MM.1S (cell line): Measurements from ENCODE around the gene SLC25A41.

Experiments used
- DNase-seq: peaks from one replicate; pipeline ENCODE4 v3.0.0-alpha.2; 2015
- H2AFZ ChIP-seq: fragments of 300-600 bp; sonication (generic); 2 replicates; pipeline ENCODE4 v1.6.0; 2016; ENCODE audit warnings: antibody characterized with exemption, low read length
- H3F3A ChIP-seq: fragments of 300-600 bp; sonication (generic); 2 replicates; pipeline ENCODE4 v1.6.1; 2016; ENCODE audit warnings: mild to moderate bottlenecking, antibody characterized with exemption, low read length, moderate library complexity, mixed read lengths; ENCODE audit not compliant: insufficient read depth
- H3K27ac ChIP-seq: fragments of 300-600 bp; sonication (generic); 2 replicates; pipeline ENCODE4 v1.5.1; 2016; ENCODE audit warnings: mild to moderate bottlenecking, low read length
- H3K27me3 ChIP-seq: fragments of 300-600 bp; sonication (generic); replicated peaks from 2 replicates; pipeline ENCODE4 v1.6.0; 2016; ENCODE audit warnings: low read length; ENCODE audit not compliant: insufficient read depth
- H3K36me3 ChIP-seq: fragments of 300-600 bp; sonication (generic); replicated peaks from 2 replicates; pipeline ENCODE4 v1.6.1; 2016; ENCODE audit warnings: mild to moderate bottlenecking, low read length, mixed read lengths; ENCODE audit not compliant: insufficient read depth
- H3K4me1 ChIP-seq: fragments of 300-600 bp; sonication (generic); 2 replicates; pipeline ENCODE4 v1.6.1; 2016; ENCODE audit warnings: low read length, mixed read lengths
- H3K4me2 ChIP-seq: fragments of 300-600 bp; sonication (generic); 2 replicates; pipeline ENCODE4 v1.6.0; 2016; ENCODE audit warnings: low read depth, low read length
- H3K4me3 ChIP-seq: fragments of 300-600 bp; sonication (generic); 2 replicates; pipeline ENCODE4 v1.5.1; 2016; ENCODE audit warnings: low read length, mixed read lengths
- H3K79me2 ChIP-seq: fragments of 300-600 bp; sonication (generic); 2 replicates; pipeline ENCODE4 v1.6.1; 2016; ENCODE audit warnings: mixed run types, low read length, mixed read lengths
- H3K9ac ChIP-seq: fragments of 300-600 bp; sonication (generic); 2 replicates; pipeline ENCODE4 v1.6.1; 2016; ENCODE audit warnings: low read length, mixed read lengths
- H3K9me2 ChIP-seq: fragments of 300-600 bp; sonication (generic); replicated peaks from 2 replicates; pipeline ENCODE4 v1.6.1; 2016; ENCODE audit warnings: mild to moderate bottlenecking, low read length, mixed read lengths; ENCODE audit not compliant: insufficient read depth
- H3K9me3 ChIP-seq: fragments of 300-600 bp; sonication (generic); replicated peaks from 2 replicates; pipeline ENCODE4 v1.6.1; 2016; ENCODE audit warnings: mild to moderate bottlenecking, low read length, mixed read lengths; ENCODE audit not compliant: insufficient read depth
- H4K20me1 ChIP-seq: fragments of 300-600 bp; sonication (generic); 2 replicates; pipeline ENCODE4 v1.6.1; 2016; ENCODE audit warnings: mild to moderate bottlenecking, low read length, moderate library complexity, mixed read lengths; ENCODE audit not compliant: insufficient read depth
- CTCF ChIP-seq: fragments of 300-600 bp; sonication (generic); IDR thresholded peaks from 2 replicates; pipeline ENCODE4 v1.5.1; 2016; ENCODE audit warnings: antibody characterized with exemption, low read length, mixed read lengths
- EZH2 ChIP-seq: fragments of 300-600 bp; sonication (generic); optimal IDR thresholded peaks from 2 replicates; pipeline ENCODE3; 2017; ENCODE audit warnings: low read depth, mild to moderate bottlenecking, antibody characterized with exemption, low read length, mixed read lengths
- EZH2phosphoT487 ChIP-seq: fragments of 300-600 bp; sonication (generic); IDR thresholded peaks from 2 replicates; pipeline ENCODE4 v1.6.1; 2018; ENCODE audit warnings: antibody characterized with exemption, low read length

SLC25A41 gene

GRCh38 chr19:6393074-6393982 lies 40.2 kb downstream of the SLC25A41 start, which contains the start of gene GTF2F1:
Gene GTF2F1, minus strand, starts transcription at chr19:6393164. Its CDS starts 169 bp downstream, at chr19:6392995.
- no peaks in the 10 kb centered on the region for H4K20me1 ChIP-seq
- TF ChIP-seq EZH2phosphoT487 (no peak), EZH2 (no peak), CTCF (no peak; the same call in 1 of the 2 replicates)
- H3K9ac ChIP-seq = peak within 1 kb of the TSS; percentile 88

GRCh38 chr19:6392221-6393073 lies 41.1 kb downstream of the SLC25A41 start:
- H2AFZ ChIP-seq = peak overlapping the region; percentile 98
- TF ChIP-seq CTCF = no peak
- no peak for TF ChIP-seq EZH2phosphoT487
- TF ChIP-seq EZH2 = no peak

More at GRCh38 chr19:6393074-6393982, 40.2 kb downstream of the SLC25A41 start, which contains the start of gene GTF2F1:
- Histone ChIP-seq H3K9me3 (no peaks in the 10 kb centered on the region), H2AFZ (peak within 1 kb of the TSS; percentile 98), H3K27me3 (no peaks in the 10 kb centered on the region), H3K36me3 (0 out of 2 replicates have a peak, but pooled peaks cover 7% of the 10 kb centered on the region), H3K79me2 (peaks cover 25% of the 10 kb centered on the region), H3K27ac (peak within 1 kb of the TSS; percentile 88), H3K9me2 (no peaks in the 10 kb centered on the region), H3K4me2 (peak within 1 kb of the TSS; percentile 78), H3K4me1 (peaks cover 9% of the 10 kb centered on the region), H3K4me3 (peak within 1 kb of the TSS; percentile 84), H3F3A (no peaks in the 10 kb centered on the region)
- peak; percentile 96 for DNase-seq

GRCh38 chr19:6387372-6387771 lies 46.2 kb downstream of the SLC25A41 start:
- H3K79me2 ChIP-seq = peaks cover 19% of the 10 kb centered on the region
- no peaks in the 10 kb centered on the region for H3F3A ChIP-seq
- H3K9me2 ChIP-seq = no peaks in the 10 kb centered on the region
- H2AFZ ChIP-seq = no peak overlapping the region
- H3K36me3 ChIP-seq = 0 out of 2 replicates have a peak, but pooled peaks cover 7% of the 10 kb centered on the region
- H3K27ac ChIP-seq = no peak overlapping the region
- no peak for TF ChIP-seq EZH2
- no peak for TF ChIP-seq CTCF
- no peak for TF ChIP-seq EZH2phosphoT487
- no peak overlapping the region for H3K4me3 ChIP-seq
- H3K9me3 ChIP-seq = no peaks in the 10 kb centered on the region
- no peak overlapping the region for H3K9ac ChIP-seq
- no peak overlapping the region for H3K4me2 ChIP-seq
- no peaks in the 10 kb centered on the region for H4K20me1 ChIP-seq
- no peak for DNase-seq
- peaks cover 8% of the 10 kb centered on the region for H3K4me1 ChIP-seq
- no peaks in the 10 kb centered on the region for H3K27me3 ChIP-seq

More at GRCh38 chr19:6392221-6393073, 41.1 kb downstream of the SLC25A41 start:
- Histone ChIP-seq H3F3A (no peaks in the 10 kb centered on the region), H3K4me3 (peak overlapping the region; percentile 84), H3K79me2 (peaks cover 25% of the 10 kb centered on the region), H3K4me1 (peaks cover 9% of the 10 kb centered on the region), H3K4me2 (peak overlapping the region; percentile 78), H3K27me3 (no peaks in the 10 kb centered on the region), H4K20me1 (no peaks in the 10 kb centered on the region), H3K36me3 (0 out of 2 replicates have a peak, but pooled peaks cover 7% of the 10 kb centered on the region), H3K9ac (peak overlapping the region; percentile 88), H3K27ac (peak overlapping the region; percentile 88; the same call in 1 of the 2 replicates), H3K9me3 (no peaks in the 10 kb centered on the region), H3K9me2 (no peaks in the 10 kb centered on the region)
- DNase-seq = no peak
